ENCODE measurements around the gene DDX49.
"Not testable (repeated sequence)": the region's sequence is repeated elsewhere in the genome, so short reads cannot be mapped to it uniquely, and the experiment has no call there.

Gene DDX49

DNA sequence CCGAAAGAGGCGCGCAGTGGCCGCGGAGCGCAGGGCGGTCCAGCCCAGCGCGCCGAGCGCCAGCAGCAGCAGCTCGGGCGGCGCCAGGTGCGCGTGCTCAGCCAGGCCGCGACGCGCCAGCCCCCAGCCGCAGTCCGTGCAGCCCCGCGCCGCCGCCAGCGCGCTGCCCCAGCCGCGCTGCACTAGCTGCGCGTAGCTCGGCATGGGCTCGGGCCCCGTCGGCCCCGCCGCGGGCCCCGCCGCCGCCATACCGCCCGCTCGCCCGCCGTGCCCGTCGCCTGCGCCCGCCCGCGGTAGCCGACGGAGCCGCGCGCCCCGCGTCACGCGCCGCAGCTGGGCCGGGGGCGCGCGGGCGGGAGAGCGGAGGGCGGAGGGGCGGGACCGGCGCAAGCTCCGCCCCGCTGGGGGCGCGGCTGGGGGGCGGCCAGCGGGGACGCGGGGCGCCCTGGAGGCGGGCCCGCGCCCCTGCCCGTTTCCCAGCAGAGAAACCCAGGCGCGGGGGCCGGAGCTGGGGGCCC, 23.6 kb upstream of the DDX49 start, which contains the start of gene CERS1:
Gene CERS1, minus strand, starts transcription at position 335 of the 518 bp plus-strand sequence. Its CDS starts 86 bp downstream, at position 249.
- no peak for DNase-seq

GRCh38 chr19:18896421-18896841, 23.1 kb upstream of the DDX49 start:
- DNase-seq, result no peak

DNA sequence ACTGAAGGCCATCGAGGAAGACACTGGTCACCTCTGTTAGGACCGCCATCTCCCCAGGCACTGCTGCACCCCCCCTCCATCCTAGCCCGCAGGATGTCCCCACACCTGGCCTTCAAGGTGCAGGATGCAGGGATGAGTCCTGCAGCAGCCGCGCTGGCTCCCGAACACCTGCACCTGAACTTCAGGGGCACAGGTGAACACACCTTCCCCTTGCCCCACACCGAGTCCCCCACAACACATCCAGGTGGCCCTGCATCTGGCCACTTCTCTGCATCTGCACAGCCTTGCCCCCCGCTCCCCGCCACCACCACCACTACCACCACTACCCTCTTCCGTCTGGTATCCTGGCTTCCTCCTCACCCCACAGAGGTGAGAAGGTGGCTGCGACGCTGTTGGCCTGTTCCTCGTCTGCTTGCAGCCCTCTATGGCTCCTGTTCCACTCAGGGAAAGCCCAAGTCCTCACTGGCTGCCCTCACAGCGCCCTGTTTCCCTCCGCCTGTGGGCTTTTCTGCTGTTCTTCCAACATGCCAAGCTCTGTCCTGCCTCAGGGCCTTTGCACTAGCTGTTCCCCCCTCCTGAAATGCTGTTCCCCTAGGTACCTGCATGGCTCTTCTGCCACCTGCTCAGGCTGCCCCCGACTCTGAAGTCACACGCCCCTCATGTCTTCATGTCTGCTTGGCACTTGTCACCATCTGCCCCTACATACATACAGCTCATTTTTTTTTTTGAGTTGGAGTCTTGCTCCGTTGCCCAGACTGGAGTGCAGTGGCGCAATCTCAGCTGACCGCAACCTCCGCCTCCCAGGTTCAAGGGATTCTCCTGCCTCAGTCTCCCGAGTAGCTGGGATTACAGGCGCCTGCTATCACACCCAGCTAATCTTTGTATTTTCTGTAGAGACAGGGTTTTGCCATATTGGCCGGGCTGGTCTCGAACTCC, 22.2 kb upstream of the DDX49 start:
- no peak for DNase-seq

- no peak for DNase-seq
Measured at GRCh38 chr19:18898081-18898606, 21.4 kb upstream of the DDX49 start.

- no peak for DNase-seq
Measured at GRCh38 chr19:18898607-18899408, 20.7 kb upstream of the DDX49 start.

GRCh38 chr19:18899624-18900560, 19.6 kb upstream of the DDX49 start:
- no peak for DNase-seq

- DNase-seq, result no peak
Measured at GRCh38 chr19:18900700-18901481, 18.6 kb upstream of the DDX49 start.

DNA sequence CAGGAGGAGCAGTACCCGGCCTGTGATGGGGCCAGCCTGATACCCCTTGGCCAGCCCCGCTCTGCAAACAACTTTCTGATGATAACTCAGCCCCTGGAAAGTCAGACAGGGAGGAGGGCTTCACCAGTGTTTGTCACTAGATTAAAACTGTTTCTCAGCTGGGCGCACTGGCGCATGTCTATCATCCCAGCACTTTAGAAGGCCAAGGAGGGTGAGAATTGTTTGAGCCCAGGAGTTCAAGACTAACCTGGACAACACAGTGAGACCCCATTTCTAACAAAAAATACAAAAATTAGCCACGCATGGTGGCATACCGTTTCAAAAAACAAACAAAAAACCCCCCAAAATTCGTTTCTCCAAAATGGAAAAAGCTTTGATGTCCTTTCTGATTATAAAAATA, 18.0 kb upstream of the DDX49 start:
- no peak for DNase-seq

- not testable (repeated sequence) for DNase-seq
Measured at GRCh38 chr19:18902519-18902918, 17.0 kb upstream of the DDX49 start.

DNA sequence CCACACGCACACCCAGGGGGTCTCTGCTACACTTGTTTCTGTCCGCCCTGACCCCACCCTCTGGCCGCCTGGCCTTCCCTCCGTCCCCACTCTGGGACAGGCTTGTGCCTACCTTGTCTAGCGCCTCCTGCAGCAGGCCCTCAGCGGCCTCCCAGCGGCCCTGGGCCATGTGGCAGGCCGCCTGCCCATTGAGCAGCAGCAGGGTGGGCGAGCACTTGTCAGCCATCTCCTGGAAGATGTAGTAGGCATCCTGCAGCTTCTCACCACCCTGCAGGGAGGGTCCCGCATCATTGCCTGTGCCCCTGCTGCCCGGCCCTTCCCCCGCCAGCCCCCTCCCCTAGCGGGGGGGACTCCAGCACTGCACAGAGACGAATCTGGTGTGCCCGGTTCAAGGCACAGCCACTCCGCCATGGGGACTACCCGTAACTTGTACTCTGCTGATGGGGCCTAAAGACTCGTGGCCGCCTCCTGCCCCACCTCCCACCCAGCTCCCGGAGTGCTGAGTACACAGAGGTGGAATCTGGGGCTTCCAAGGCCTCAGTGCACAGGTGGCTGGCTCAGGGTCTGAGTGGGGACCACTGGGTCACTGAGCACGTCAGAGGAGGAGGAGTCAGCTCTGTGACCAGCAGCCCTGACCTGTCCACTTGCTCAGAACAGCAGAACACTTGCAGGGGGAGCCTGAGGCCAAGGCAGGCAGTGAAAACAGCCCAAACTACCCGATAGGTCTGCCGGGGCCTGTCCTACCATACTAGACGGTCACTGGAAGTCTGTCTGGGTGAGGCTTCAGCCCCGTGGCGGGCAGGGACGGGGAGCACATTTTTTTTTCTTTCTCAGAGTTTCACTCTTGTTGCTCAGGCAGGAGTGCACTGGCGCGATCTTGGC, 16.1 kb upstream of the DDX49 start:
- no peak for DNase-seq

- no peak for DNase-seq
Measured at GRCh38 chr19:18904334-18905057, 15.0 kb upstream of the DDX49 start.

GRCh38 chr19:18905058-18905456, 14.5 kb upstream of the DDX49 start:
- no peak for DNase-seq

- no peak for DNase-seq
Measured at GRCh38 chr19:18905513-18906236, 13.8 kb upstream of the DDX49 start.

- DNase-seq, result no peak
Measured at GRCh38 chr19:18906605-18907519, 12.7 kb upstream of the DDX49 start.

DNA sequence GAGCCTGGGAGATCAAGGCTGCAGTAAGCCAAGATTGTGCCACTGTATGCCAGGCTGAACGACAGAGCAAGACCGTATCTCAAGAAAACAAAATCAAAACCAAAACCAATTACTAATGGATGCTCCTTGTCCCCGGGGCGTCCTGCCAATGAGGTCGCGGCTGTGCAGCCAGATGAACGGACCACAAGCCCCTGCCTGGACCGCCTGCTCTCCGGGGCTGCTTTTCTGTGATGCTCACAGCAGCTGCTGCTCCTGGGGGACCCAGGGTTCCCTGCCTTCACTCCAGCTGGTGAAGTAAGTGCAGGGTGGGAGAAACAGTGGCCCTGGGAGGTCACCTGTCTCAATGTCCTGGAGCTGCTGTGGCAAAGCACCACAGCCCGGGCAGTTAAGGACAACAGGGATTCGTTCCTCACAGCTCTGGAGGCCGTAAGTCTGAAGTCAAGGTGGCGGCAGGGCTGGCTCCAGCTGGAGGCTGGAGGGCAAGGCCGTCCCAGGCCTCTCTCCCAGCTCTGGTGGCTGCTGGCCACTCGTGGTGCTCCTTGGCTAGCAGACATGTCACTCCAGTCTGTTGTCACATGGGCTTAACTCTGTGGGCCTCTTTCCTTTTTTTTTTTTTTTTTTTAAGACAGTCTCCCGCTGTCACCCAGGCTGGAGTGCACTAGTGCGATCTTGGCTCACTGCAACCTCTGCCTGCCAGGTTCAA, 10.4 kb upstream of the DDX49 start:
- DNase-seq, result no peak

GRCh38 chr19:18910010-18910409, 9.5 kb upstream of the DDX49 start:
- no peak for DNase-seq

Measured in fibroblast of skin of scalp (primary cell).